HepG2 (cell line): ENCODE measurements around the gene MEF2B. TPM values are rescaled to one million over a fixed set of nuclear protein-coding genes. Genes with fewer than 3 reads are reported as not detected.

Experiments
- ATAC-seq: fragments of 200-7000 bp; cut with Tn5 transposase; 3 replicates; pipeline ENCODE4 v1.9.1; 2020; ENCODE audit warnings: mild to moderate bottlenecking, moderate library complexity
- BruUV-seq: library from RNA; stranded (reverse); fragments of 400-500 nt; replicated peaks from 2 replicates; lab custom pipeline; 2021; lab: Mats Ljungman, UMichigan
- CTCF ChIA-PET: fragments of 300-600 bp; formaldehyde crosslinking; extraction: SDS; loops from one replicate; lab custom pipeline; 2021; ENCODE audit warnings: low total read pairs, inconsistent platforms, low intra/inter-chr PET ratio; lab: Yijun Ruan, JAX
- POLR2A ChIA-PET: fragments of 350-600 bp; sonication (Branson Sonifier 250); formaldehyde crosslinking; loops from one replicate; lab custom pipeline; 2020; ENCODE audit warnings: antibody characterized with exemption, inconsistent platforms; lab: Yijun Ruan, JAX
- DNase-seq: peaks from one replicate; pipeline ENCODE4 v3.0.0-alpha.2; 2015; ENCODE audit warnings: low spot score
- FAIRE-seq: peaks from 3 replicates; lab custom pipeline; 2011; peaks lifted over from hg19 to GRCh38; lab: Jason Lieb, UNC
- H2AFZ ChIP-seq: one replicate; pipeline ENCODE4 v1.6.1; 2011; ENCODE audit warnings: low read length, inconsistent platforms
- H3K27ac ChIP-seq: fragments of 300-600 bp; 3 replicates; pipeline ENCODE4 v1.8.0; 2011; ENCODE audit warnings: mixed run types, mild to moderate bottlenecking, mixed read lengths, low read length, inconsistent platforms; ENCODE audit not compliant: insufficient read depth; ENCODE audit errors: extremely low read length
- H3K27me3 ChIP-seq, 2 experiments: fragments of 200-600 bp in 1 of 2; 2 replicates in 1 of 2; 3 replicates in 1 of 2; pipeline versions ENCODE4 v1.6.0 to v1.8.0; 2011; ENCODE audit warnings: low read length in 2 of 2, mild to moderate bottlenecking in 2 of 2, moderate library complexity in 2 of 2, inconsistent platforms in 1 of 2; ENCODE audit not compliant: insufficient read depth in 2 of 2, control insufficient read depth in 1 of 2
- H3K36me3 ChIP-seq, 2 experiments: fragments of 200-600 bp in 1 of 2; replicated peaks in 1 of 2; 2 replicates in 1 of 2; 3 replicates in 1 of 2; pipeline versions ENCODE4 v1.5.1 to v1.8.0; 2011; ENCODE audit warnings: low read length in 2 of 2, inconsistent platforms in 1 of 2; ENCODE audit not compliant: insufficient read depth in 2 of 2, control insufficient read depth in 1 of 2
- H3K4me1 ChIP-seq: 2 replicates; pipeline ENCODE4 v1.5.1; 2012; ENCODE audit warnings: low read length, inconsistent platforms; ENCODE audit not compliant: insufficient read depth
- H3K4me2 ChIP-seq: 2 replicates; pipeline ENCODE4 v1.6.0; 2011; ENCODE audit warnings: low read depth, low read length, inconsistent platforms
- H3K4me3 ChIP-seq, 3 experiments: fragments of 200-600 bp in 1 of 3; sonication (generic), shearing (Covaris generic) in 1 of 3; replicated peaks in 1 of 3; 2 replicates each; pipeline ENCODE4 v1.5.1; 2011 to 2016; ENCODE audit warnings: low read length in 3 of 3, inconsistent platforms in 2 of 3, low read depth in 2 of 3, mild to moderate bottlenecking in 2 of 3, control low read depth in 1 of 3, mixed read lengths in 1 of 3; ENCODE audit not compliant: insufficient read depth in 1 of 3
- H3K79me2 ChIP-seq: one replicate; pipeline ENCODE4 v1.6.1; 2011; ENCODE audit warnings: low read length, inconsistent platforms; ENCODE audit not compliant: insufficient read depth
- H3K9ac ChIP-seq: 2 replicates; pipeline ENCODE4 v1.6.0; 2011; ENCODE audit warnings: mild to moderate bottlenecking, low read depth, low read length, inconsistent platforms; ENCODE audit not compliant: insufficient read depth
- H3K9me3 ChIP-seq: 2 replicates; pipeline ENCODE4 v1.5.1; 2012; ENCODE audit warnings: mild to moderate bottlenecking, low read length
- H4K20me1 ChIP-seq: 2 replicates; pipeline ENCODE4 v1.6.0; 2011; ENCODE audit warnings: inconsistent platforms, mild to moderate bottlenecking, low read length, moderate library complexity; ENCODE audit not compliant: insufficient read depth
- GTF2F1 ChIP-seq: fragments of 150-350 bp; IDR thresholded peaks from 2 replicates; pipeline ENCODE4 v1.6.1; 2014; ENCODE audit warnings: low read length
- HINFP ChIP-seq: sonication (generic); formaldehyde crosslinking; IDR thresholded peaks from 2 replicates; pipeline ENCODE4 v1.4.0; 2020; ENCODE audit warnings: low read depth, mild to moderate bottlenecking, missing genetic modification reagents
- HMGA1 ChIP-seq: sonication (generic); formaldehyde crosslinking; conservative IDR thresholded peaks from 2 replicates; pipeline ENCODE4 v1.4.0; 2020; ENCODE audit warnings: missing genetic modification reagents
- MED1 ChIP-seq: sonication (generic); formaldehyde crosslinking; IDR thresholded peaks from 2 replicates; pipeline ENCODE4 v1.4.0; 2020; ENCODE audit warnings: missing genetic modification reagents
- MEIS1 ChIP-seq: sonication (generic); formaldehyde crosslinking; IDR thresholded peaks from 2 replicates; pipeline ENCODE4 v1.9.0; 2021; ENCODE audit warnings: mild to moderate bottlenecking, missing genetic modification reagents, moderate library complexity, borderline replicate concordance
- NBN ChIP-seq: fragments of 450-650 bp; conservative IDR thresholded peaks from 2 replicates; pipeline ENCODE4 v1.6.1; 2017
- PCBP2 ChIP-seq: fragments of 200-400 bp; formaldehyde crosslinking; optimal IDR thresholded peaks from 2 replicates; pipeline ENCODE3; 2018; ENCODE audit warnings: low read length, low read depth; ENCODE audit not compliant: poor library complexity, severe bottlenecking
- PHB2 ChIP-seq: fragments of 450-650 bp; IDR thresholded peaks from 2 replicates; pipeline ENCODE4 v1.6.1; 2018; ENCODE audit not compliant: partially characterized antibody
- RBFOX2 ChIP-seq: fragments of 200-400 bp; formaldehyde crosslinking; IDR thresholded peaks from 2 replicates; pipeline ENCODE4 v1.6.1; 2017; ENCODE audit warnings: low read depth, mild to moderate bottlenecking, low read length
- SNAI1 ChIP-seq: sonication (generic); formaldehyde crosslinking; IDR thresholded peaks from 2 replicates; pipeline ENCODE4 v1.5.0; 2020; ENCODE audit warnings: mild to moderate bottlenecking, missing genetic modification reagents, borderline replicate concordance
- TMF1 ChIP-seq: sonication (generic); formaldehyde crosslinking; IDR thresholded peaks from 2 replicates; pipeline ENCODE4 v1.8.1; 2022; ENCODE audit warnings: low read depth, missing genetic modification reagents
- ZNF235 ChIP-seq: sonication (generic); formaldehyde crosslinking; IDR thresholded peaks from 2 replicates; pipeline ENCODE4 v1.8.1; 2023; ENCODE audit warnings: mild to moderate bottlenecking, missing genetic modification reagents, borderline replicate concordance
- ZNF329 ChIP-seq: sonication (generic); formaldehyde crosslinking; IDR thresholded peaks from 2 replicates; pipeline ENCODE4 v1.9.0; 2021; ENCODE audit warnings: low read depth, mild to moderate bottlenecking, missing genetic modification reagents
- ZNF331 ChIP-seq: sonication (generic); formaldehyde crosslinking; IDR thresholded peaks from 2 replicates; pipeline ENCODE4 v1.4.0; 2020; ENCODE audit warnings: missing genetic modification reagents
- ZNF558 ChIP-seq: sonication (generic); formaldehyde crosslinking; IDR thresholded peaks from 2 replicates; pipeline ENCODE4 v1.9.0; 2022; ENCODE audit warnings: mild to moderate bottlenecking, missing genetic modification reagents, borderline replicate concordance
- ZSCAN31 ChIP-seq: sonication (generic); formaldehyde crosslinking; IDR thresholded peaks from 2 replicates; pipeline ENCODE4 v1.5.0; 2020; ENCODE audit warnings: low read depth, mild to moderate bottlenecking, missing genetic modification reagents
- WGBS: methylation state at CpG from one replicate; pipeline ENCODE4 v1.1.6; 2017; ENCODE audit warnings: low lambda C conversion rate; 5-methylcytosine and 5-hydroxymethylcytosine counted together
- in situ Hi-C: cut with HindIII; loops from 2 replicates; pipeline ENCODE4 v1.10.0; 2017; ENCODE audit warnings: low pct_unique_long_range_greater_than_20kb; ENCODE audit not compliant: extremely low pct_ligation_motif_present
- intact Hi-C: fragments of 100-400 bp; cut with micrococcal nuclease; formaldehyde crosslinking; loops from one replicate; pipeline ENCODE4 v1.10.0; 2022; ENCODE audit not compliant: unreplicated experiment
- polyA plus RNA-seq, 8 experiments: library from polyadenylated mRNA; depleted of rRNA in 3 of 8; stranded (reverse) in 7 of 8; unstranded in 1 of 8; fragments of >200 nt; fragmentation: Illumina TruSeq in 4 of 8; extraction: Trizol in 4 of 8; gene quantifications; 2 replicates each; pipeline versions ENCODE4 v1.2.1 to v1.2.3, GENCODE V29; 2011 to 2016; ENCODE audit warnings: low read depth in 4 of 8, missing spikeins in 1 of 8, mixed read lengths in 1 of 8; ENCODE audit not compliant: insufficient read depth in 1 of 8
- total RNA-seq, 5 experiments: library from RNA; depleted of rRNA; stranded (reverse); fragments of >200 nt; fragmentation: Illumina TruSeq; extraction: Trizol; gene quantifications; 2 replicates each; pipeline ENCODE4 v1.2.3, GENCODE V29; 2016; ENCODE audit warnings: low read depth in 1 of 5
- TF ChIP-seq, protein P1 (sequence below): sonication (generic); formaldehyde crosslinking; IDR thresholded peaks from 2 replicates; pipeline ENCODE4 v1.4.0; 2020; ENCODE audit warnings: mild to moderate bottlenecking, missing genetic modification reagents

Gene MEF2B
- total and polyA plus RNA-seq, 2 of the 13 experiments (the other 11 are each of a cell fraction or from before 2014, with no cell fraction given), result 1.2 to 1.7 TPM

- POLR2A ChIA-PET, result no interaction called here
Observed at GRCh38 chr19:19122902-19123301, 47.2 kb downstream of the MEF2B start.

More at GRCh38 chr19:19122902-19123301, 47.2 kb downstream of the MEF2B start:
- ATAC-seq (no peak), DNase-seq (no peak), FAIRE-seq (no peak)
- CTCF ChIA-PET, result no interaction called here
- in situ Hi-C loops, result no loop called here
- no peak overlapping the region for H3K4me3 ChIP-seq
- no peaks in the 10 kb centered on the region for H3K4me1 ChIP-seq
- no peak overlapping the region for H3K27ac ChIP-seq
- intact Hi-C loops, result no loop called here
- 100% methylated on average over 1 of the region's 1 CpG for WGBS
- no peaks in the 10 kb centered on the region for H3K79me2 ChIP-seq
- no peaks in the 10 kb centered on the region for H4K20me1 ChIP-seq
- H3K36me3 ChIP-seq, result no peaks in the 10 kb centered on the region; a peak in 2 of 5 replicates
- H3K27me3 ChIP-seq, result no peaks in the 10 kb centered on the region
- no peak overlapping the region for H3K9ac ChIP-seq
- BruUV-seq, result no TSS peak
- no peaks in the 10 kb centered on the region for H3K9me3 ChIP-seq
- no peak overlapping the region for H3K4me2 ChIP-seq
- no peak overlapping the region for H2AFZ ChIP-seq
- TF ChIP-seq PCBP2 (no peak), GTF2F1 (no peak), NBN (no peak), RBFOX2 (no peak), HMGA1 (CRISPR knock-in tag) (no peak), ZSCAN31 (CRISPR knock-in tag) (no peak), ZNF329 (no peak), TMF1 (CRISPR knock-in tag) (no peak), PHB2 (no peak), HINFP (CRISPR knock-in tag) (no peak), ZNF558 (no peak), MEIS1 (no peak), MED1 (CRISPR knock-in tag) (no peak), SNAI1 (CRISPR knock-in tag) (no peak), ZNF235 (CRISPR knock-in tag) (no peak), ZNF331 (CRISPR knock-in tag) (no peak)
- TF ChIP-seq, protein P1, sequence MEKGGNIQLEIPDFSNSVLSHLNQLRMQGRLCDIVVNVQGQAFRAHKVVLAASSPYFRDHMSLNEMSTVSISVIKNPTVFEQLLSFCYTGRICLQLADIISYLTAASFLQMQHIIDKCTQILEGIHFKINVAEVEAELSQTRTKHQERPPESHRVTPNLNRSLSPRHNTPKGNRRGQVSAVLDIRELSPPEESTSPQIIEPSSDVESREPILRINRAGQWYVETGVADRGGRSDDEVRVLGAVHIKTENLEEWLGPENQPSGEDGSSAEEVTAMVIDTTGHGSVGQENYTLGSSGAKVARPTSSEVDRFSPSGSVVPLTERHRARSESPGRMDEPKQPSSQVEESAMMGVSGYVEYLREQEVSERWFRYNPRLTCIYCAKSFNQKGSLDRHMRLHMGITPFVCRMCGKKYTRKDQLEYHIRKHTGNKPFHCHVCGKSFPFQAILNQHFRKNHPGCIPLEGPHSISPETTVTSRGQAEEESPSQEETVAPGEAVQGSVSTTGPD (CRISPR knock-in tag), result no peak
